Right lung (tissue), 5 donors: ENCODE results near the gene GABRB3. TPM values are rescaled to one million over a fixed set of nuclear protein-coding genes. Genes with fewer than 3 reads are reported as not detected.
A peak's percentile ranks its signal among the peaks of the same experiment; 100 is the strongest.

ENCODE experiments used
- DNase-seq, 2 donors: peaks; one replicate each; pipeline ENCODE4 v3.0.0-alpha.2; 2013
- polyA plus RNA-seq, 5 donors: library from polyadenylated mRNA; unstranded; fragments of 120-200 nt; gene quantifications; one replicate each; pipeline versions ENCODE4 v1.2.1 to v1.2.3, GENCODE V29; 2013; ENCODE audit warnings: inconsistent platforms in 1 of 5, low replicate concordance in 1 of 5; ENCODE audit not compliant: insufficient read length in 5 of 5, insufficient read depth in 1 of 5

The GABRB3 gene
- polyA plus RNA-seq, 5 donors: 0.91 to 3.3 (median 2.2) TPM

GRCh38 chr15:26679927-26680326 lies 92.9 kb downstream of the GABRB3 start:
- DNase-seq: no peak

- no peak for DNase-seq
Measured at GRCh38 chr15:26676115-26676514, 96.8 kb downstream of the GABRB3 start.

DNA sequence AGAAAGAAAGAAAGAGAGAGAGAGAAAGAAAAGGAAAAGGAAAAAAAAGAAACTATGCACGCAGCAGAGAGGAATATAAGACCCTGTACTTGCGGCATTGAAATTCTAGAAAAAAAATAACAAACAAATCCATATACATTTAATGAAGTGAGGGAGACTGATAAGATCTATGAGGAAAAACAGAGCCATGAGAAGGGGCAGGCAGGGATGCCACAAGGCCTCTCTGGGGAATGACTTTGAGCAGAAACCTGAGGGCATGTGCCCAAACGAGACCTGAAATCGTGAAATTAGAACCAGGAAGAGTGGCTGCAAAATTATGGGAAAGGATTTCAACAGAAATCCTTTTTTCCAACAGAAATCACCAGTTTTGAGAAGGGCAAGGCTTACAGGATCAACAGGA lies 98.4 kb downstream of the GABRB3 start:
- DNase-seq: no peak

DNA sequence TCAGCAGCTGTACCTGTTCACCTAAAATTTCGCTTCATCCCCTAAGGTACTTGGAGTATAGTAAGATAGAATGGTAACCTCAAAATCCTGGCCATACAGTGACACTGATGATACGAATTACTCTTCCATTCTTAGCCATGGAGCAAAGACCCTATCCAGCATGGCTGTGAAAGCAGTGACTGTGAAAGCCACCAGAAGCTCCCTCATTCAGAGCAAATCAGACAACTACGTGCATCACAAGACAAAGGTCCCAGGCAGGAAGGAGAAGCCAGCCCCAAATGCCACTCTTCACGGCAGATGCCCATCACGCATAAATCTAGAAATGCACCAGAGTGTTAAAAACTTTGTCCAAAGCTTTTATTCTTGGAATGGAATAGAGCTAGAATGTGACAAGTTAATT lies 99.4 kb downstream of the GABRB3 start:
- DNase-seq: no peak

GRCh38 chr15:26670116-26670515 lies 102.8 kb downstream of the GABRB3 start:
- DNase-seq: no peak

- peak; percentile 43 to 46 for DNase-seq
Measured at GRCh38 chr15:26667222-26667988, 105.5 kb downstream of the GABRB3 start.

- no peak for DNase-seq
Measured at GRCh38 chr15:26665957-26666791, 106.7 kb downstream of the GABRB3 start.

DNA sequence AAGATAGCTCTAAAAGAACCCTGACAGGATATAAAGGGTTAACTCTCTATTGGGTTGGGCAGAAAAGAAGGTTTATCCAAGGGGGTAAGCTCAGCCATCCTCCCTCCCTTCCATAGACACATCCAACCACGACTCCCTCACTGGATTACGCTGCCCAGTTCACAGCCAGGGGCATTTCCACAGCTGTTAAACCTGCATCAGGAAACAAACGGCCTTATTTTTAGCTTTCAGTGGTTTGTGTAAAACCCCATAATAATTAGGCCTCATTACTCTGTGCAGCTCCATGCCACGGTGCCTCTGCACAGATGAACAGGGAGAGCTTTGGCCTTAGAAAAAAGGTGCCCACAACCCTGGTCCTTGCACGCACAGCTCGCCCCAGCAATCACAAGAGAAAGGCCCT lies 110.6 kb downstream of the GABRB3 start:
- no peak for DNase-seq

DNA sequence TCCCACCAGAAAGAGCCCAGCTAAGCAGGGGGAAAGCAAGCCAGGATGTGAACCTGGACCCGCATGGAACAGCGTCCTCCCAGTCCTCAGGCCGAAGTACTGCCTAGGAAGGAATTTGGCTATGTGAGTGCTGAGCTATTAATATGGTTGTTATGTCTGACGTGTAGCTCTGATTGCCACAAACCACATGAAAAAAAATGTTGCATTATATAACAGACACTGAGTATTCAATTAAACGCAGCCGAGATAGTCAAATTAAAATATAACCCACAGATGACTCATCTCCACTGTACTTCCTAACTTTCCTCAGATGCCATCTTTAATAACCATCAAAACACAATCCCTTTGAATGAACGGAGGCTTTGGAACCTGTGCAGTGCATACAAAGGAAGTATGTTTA lies 111.1 kb downstream of the GABRB3 start:
- DNase-seq: no peak

- DNase-seq: no peak
Measured at GRCh38 chr15:26661107-26661506, 111.8 kb downstream of the GABRB3 start.

DNA sequence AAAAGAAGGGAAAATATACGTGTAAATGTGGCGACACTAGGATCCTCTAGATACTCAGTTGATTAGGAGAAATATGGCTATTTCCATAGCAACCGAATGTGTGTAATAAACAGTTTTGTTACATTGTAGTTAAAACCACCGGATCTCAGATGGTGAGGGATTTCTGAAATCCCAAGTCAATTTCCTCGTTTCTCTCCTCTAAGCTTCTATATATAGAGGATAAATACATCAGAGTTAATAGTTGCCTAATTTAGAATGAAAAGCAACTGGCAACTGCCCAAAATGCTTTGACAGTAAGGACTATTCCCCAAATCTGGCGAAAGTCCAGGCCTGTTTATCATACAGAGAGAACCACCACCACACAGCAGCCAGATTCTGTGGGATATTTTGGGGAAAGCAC lies 112.6 kb downstream of the GABRB3 start:
- DNase-seq: no peak

DNA sequence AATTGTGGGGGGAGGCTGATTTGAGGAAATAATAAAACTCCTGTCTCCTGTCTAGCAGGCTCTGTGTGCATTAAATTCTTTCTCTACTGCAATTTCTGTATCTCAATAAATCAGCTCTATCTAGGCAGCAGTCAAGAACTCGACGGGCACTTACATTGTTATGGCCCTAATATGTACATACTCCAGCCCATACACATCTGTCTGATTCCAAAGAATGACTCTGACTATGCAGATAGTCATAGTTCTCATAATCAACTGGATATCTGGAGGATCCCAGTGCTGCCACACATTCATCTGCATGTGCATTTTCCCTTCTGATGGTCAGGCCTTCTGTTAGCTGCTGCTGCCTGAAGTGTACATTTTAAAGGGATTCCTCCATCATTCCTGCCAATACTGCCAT lies 114.6 kb downstream of the GABRB3 start:
- DNase-seq: no peak

- no peak for DNase-seq
Measured at GRCh38 chr15:26656080-26656479, 116.8 kb downstream of the GABRB3 start.

- DNase-seq: no peak
Measured at GRCh38 chr15:26651909-26652308, 121.0 kb downstream of the GABRB3 start.

DNA sequence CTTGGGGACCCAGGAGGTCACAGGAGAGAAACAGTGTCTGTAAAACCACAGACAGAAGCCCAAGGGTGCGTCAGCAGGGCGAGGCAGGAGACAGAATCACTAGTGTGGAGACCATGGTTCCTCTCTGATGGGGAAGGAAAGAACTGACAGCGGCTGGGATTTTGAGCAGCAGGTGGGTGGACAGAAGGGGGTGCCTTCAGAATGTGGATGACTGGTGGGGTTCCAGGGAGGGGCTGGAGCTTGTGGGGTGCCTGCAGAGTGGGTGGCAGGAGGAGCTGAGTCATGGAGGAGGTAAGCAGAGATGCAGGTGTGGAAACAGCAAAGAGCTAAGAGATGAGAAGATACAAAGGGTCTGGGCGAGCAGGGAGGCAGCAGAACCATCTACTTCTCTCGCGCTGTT lies 124.2 kb downstream of the GABRB3 start:
- no peak for DNase-seq

DNA sequence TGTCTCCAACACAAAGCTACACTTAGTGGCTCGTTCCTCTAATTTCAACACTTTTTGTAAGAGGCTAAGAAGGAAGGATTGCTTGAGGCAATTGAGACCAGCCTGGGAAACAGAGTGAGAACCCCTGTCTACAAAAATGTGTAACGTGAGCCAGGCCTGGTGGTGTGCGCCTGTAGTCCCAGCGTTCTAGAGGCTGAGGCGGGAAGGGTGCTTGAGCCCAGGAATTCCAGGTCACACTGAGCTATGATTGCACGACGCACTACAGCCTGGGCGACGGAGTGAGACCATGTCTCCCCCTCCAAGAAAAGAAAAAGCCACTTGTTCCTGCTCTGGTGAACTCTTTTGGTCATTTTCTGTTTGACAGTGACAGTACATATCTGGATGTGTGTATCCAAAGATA lies 127.9 kb downstream of the GABRB3 start:
- DNase-seq: no peak

DNA sequence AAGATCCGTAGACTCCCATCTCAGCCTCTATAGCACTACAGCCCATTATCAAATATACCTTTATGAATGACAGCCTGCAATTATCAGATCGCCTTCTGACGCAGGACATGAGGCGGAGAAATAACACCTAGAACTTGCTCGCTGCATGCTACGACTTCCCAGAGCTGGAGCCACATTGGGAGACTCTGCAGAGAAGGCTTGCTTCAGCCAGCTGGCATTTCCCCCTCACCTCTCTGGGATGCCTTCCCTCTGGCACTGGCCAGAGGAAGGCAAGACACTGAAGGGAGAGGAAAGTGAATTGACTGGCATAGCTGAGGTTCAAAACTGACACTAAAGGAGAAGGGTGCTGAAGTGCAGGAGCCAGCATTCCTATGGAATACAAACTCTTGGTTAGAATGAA lies 131.7 kb downstream of the GABRB3 start:
- no peak for DNase-seq

GRCh38 chr15:26640601-26641000 lies 132.3 kb downstream of the GABRB3 start:
- DNase-seq: no peak

DNA sequence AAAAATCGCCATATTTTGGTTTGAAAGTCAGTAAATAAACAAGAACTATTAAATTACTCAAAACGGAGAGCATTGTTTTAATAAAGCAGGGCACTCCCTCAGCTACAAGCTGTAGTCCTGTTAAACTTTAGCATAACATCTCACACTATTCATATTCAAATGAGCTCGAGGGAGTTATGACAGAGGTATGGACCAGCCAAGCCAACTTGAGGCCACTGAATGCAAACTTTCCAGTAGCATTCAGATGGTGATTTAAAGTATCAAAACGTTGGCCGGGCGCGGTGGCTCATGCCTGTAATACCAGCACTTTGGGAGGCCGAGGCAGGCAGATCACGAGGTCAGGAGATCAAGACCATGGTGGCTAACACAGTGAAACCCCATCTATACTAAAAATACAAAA lies 132.9 kb downstream of the GABRB3 start:
- no peak for DNase-seq

DNA sequence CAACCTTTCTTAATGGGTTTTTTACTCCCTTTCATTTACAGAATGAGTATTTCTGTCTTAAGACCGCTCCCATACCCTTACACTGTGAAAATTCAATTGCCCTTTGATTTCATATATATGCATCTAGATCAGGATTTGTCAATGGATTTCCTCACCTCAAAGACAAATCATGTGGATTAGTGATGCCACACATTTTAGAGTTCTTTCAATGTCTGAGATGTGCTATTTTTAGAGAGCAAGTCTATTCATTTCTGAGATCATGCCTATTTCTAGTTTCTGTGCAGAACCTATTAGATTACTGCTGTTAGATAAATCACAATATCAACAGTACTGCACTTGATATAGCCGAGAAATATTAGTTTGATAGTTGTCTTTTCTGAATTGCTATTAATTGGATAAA lies 137.3 kb downstream of the GABRB3 start:
- DNase-seq: no peak

GRCh38 chr15:26635105-26635504 lies 137.8 kb downstream of the GABRB3 start:
- no peak for DNase-seq

- no peak for DNase-seq
Measured at GRCh38 chr15:26634319-26634718, 138.5 kb downstream of the GABRB3 start.

GRCh38 chr15:26632500-26632899 lies 140.4 kb downstream of the GABRB3 start:
- DNase-seq: peak in 1 of 2 donors; percentile 2
